Caco-2 (cell line): ENCODE results near the gene RBMS2. TPM values are rescaled to one million over a fixed set of nuclear protein-coding genes. Genes with fewer than 3 reads are reported as not detected.
"Not testable (repeated sequence)": the region's sequence is repeated elsewhere in the genome, so short reads cannot be mapped to it uniquely, and the experiment has no call there.

Experiments
- BruUV-seq: library from RNA; stranded (reverse); fragments of 400-500 nt; replicated peaks from 2 replicates; lab custom pipeline; 2021; lab: Mats Ljungman, UMichigan
- CTCF ChIA-PET: fragments of 300-600 bp; sonication (Branson Sonifier 250); formaldehyde crosslinking; loops from one replicate; lab custom pipeline; 2022; ENCODE audit warnings: antibody characterized with exemption; lab: Charles Lee
- POLR2A ChIA-PET: fragments of 300-600 bp; sonication (Branson Sonifier 250); formaldehyde crosslinking; loops from one replicate; lab custom pipeline; 2022; ENCODE audit warnings: antibody characterized with exemption; lab: Charles Lee
- DNase-seq, 2 experiments: peaks; one replicate each; pipeline versions ENCODE4 v3.0.0 to v3.0.0-alpha.2; 2020 to 2022
- H3K27me3 ChIP-seq: replicated peaks from 2 replicates; pipeline ENCODE4 v1.6.0; 2011; ENCODE audit warnings: low read length; ENCODE audit not compliant: control insufficient read depth, insufficient read depth
- H3K36me3 ChIP-seq: 2 replicates; pipeline ENCODE4 v1.5.1; 2011; ENCODE audit warnings: low read length; ENCODE audit not compliant: control insufficient read depth, insufficient read depth
- H3K4me1 ChIP-seq: fragments of 250-450 bp; sonication (Bioruptor Pico); 2 replicates; pipeline ENCODE4 v1.5.1; 2020; ENCODE audit warnings: mild to moderate bottlenecking
- H3K4me3 ChIP-seq: 2 replicates; pipeline ENCODE4 v1.5.1; 2011; ENCODE audit warnings: low read depth, mild to moderate bottlenecking, control low read depth, low read length
- H3K9me3 ChIP-seq: fragments of 250-450 bp; sonication (Bioruptor Pico); 2 replicates; pipeline ENCODE4 v1.5.1; 2020; ENCODE audit warnings: mild to moderate bottlenecking, moderate library complexity
- H3K27ac Mint-ChIP-seq: one replicate; pipeline ENCODE4 v1.8.0; 2022; ENCODE audit warnings: mixed read lengths; ENCODE audit not compliant: unreplicated experiment
- H3K27me3 Mint-ChIP-seq: one replicate; pipeline ENCODE4 v1.8.0; 2022; ENCODE audit warnings: mixed read lengths; ENCODE audit not compliant: insufficient read depth, unreplicated experiment
- H3K36me3 Mint-ChIP-seq: one replicate; pipeline ENCODE4 v1.8.0; 2022; ENCODE audit warnings: mild to moderate bottlenecking, mixed read lengths; ENCODE audit not compliant: insufficient read depth, unreplicated experiment
- H3K4me1 Mint-ChIP-seq: one replicate; pipeline ENCODE4 v1.8.0; 2022; ENCODE audit warnings: low read depth, mixed read lengths; ENCODE audit not compliant: unreplicated experiment
- H3K4me3 Mint-ChIP-seq: one replicate; pipeline ENCODE4 v1.8.0; 2022; ENCODE audit warnings: mild to moderate bottlenecking, moderate library complexity, mixed read lengths; ENCODE audit not compliant: unreplicated experiment
- H3K9me3 Mint-ChIP-seq: one replicate; pipeline ENCODE4 v1.8.0; 2022; ENCODE audit warnings: mixed read lengths; ENCODE audit not compliant: unreplicated experiment
- intact Hi-C: fragments of 100-400 bp; cut with micrococcal nuclease; formaldehyde crosslinking; loops from one replicate; pipeline ENCODE4 v1.10.0; 2022; ENCODE audit not compliant: unreplicated experiment
- total RNA-seq: library from RNA; stranded (reverse); gene quantifications from 2 replicates; pipeline ENCODE4 v1.2.3, GENCODE V29; 2022
- TF ChIP-seq, protein P1 (sequence below), 2 experiments: fragments of 200-600 bp in 1 of 2; IDR thresholded peaks; 1 replicate in 1 of 2; 2 replicates in 1 of 2; pipeline versions ENCODE4 v1.5.1 to v1.8.0; 2011 to 2022; ENCODE audit warnings: antibody characterized with exemption in 1 of 2, control low read depth in 1 of 2, inconsistent platforms in 1 of 2, low read depth in 1 of 2, low read length in 1 of 2, mild to moderate bottlenecking in 1 of 2, moderate library complexity in 1 of 2; ENCODE audit not compliant: insufficient read depth in 1 of 2, severe bottlenecking in 1 of 2, unreplicated experiment in 1 of 2

RBMS2 gene
- total RNA-seq, 1 experiment from 2014 or later = 39.5 TPM

DNA sequence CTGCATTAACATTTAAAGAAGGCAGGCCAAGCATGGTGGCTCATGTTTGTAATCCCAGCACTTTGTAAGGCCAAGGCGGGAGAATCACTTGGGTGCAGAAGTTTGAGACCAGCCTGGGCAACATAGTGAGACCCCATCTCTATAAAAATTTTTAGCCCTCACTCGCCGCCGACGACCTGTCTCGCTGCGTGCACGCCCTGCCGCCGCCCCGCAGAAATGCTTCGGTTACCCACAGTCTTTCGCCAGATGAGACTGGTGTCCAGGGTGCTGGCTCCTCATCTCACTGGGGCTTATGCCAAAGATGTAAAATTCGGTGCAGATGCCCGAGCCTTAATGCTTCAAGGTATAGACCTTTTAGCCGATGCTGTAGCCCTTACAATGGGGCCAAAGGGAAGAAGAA, 10.8 kb upstream of the RBMS2 start:
- no peak overlapping the region for H3K27ac Mint-ChIP-seq
- no TSS peak for BruUV-seq
- H3K4me1 Mint-ChIP-seq = no peaks in the 10 kb centered on the region

DNA sequence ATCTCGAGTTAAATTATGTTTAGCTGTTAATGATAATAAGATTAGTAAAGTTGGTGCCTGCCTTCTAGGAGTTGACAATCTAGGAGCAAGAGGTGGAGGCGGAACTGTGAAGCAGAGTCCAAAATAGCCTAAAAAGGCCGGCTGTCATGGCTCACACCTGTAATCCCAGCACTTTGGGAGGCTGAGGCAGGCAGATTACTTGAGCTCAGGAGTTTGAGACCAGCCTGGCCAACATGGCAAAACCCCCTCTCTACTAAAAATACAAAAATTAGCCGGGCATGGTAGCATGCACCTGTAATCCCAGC, 7.7 kb upstream of the RBMS2 start:
- BruUV-seq, H3K4me3 Mint-ChIP-seq, H3K27me3 ChIP-seq, H3K9me3 Mint-ChIP-seq, POLR2A ChIA-PET, DNase-seq, H3K9me3 ChIP-seq, H3K4me1 Mint-ChIP-seq, H3K4me3 ChIP-seq, intact Hi-C loops, H3K4me1 ChIP-seq, H3K27me3 Mint-ChIP-seq, H3K36me3 Mint-ChIP-seq, H3K27ac Mint-ChIP-seq, H3K36me3 ChIP-seq: not testable (repeated sequence)
- TF ChIP-seq, protein P1, sequence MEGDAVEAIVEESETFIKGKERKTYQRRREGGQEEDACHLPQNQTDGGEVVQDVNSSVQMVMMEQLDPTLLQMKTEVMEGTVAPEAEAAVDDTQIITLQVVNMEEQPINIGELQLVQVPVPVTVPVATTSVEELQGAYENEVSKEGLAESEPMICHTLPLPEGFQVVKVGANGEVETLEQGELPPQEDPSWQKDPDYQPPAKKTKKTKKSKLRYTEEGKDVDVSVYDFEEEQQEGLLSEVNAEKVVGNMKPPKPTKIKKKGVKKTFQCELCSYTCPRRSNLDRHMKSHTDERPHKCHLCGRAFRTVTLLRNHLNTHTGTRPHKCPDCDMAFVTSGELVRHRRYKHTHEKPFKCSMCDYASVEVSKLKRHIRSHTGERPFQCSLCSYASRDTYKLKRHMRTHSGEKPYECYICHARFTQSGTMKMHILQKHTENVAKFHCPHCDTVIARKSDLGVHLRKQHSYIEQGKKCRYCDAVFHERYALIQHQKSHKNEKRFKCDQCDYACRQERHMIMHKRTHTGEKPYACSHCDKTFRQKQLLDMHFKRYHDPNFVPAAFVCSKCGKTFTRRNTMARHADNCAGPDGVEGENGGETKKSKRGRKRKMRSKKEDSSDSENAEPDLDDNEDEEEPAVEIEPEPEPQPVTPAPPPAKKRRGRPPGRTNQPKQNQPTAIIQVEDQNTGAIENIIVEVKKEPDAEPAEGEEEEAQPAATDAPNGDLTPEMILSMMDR (IDR thresholded peaks at IDR 0.05; ENCODE audit: insufficient read depth in 1 of 2, low read depth in 1 of 2, low read length in 1 of 2, severe bottlenecking in 1 of 2, unreplicated experiment in 1 of 2) = peak in 1 of 2 experiments; percentile 7
- CTCF ChIA-PET = interaction anchor here (1.0 to 1.9 kb wide), 7 partner anchors 27 to 123 kb away, joined by 3 to 12 read pairs (median 4); no protein-coding TSS in a partner anchor

More for the DNA sequence above, 10.8 kb upstream of the RBMS2 start:
- DNase-seq = no peak
- no peaks in the 10 kb centered on the region for H3K27me3 Mint-ChIP-seq
- Histone ChIP-seq H3K27me3 (no peaks in the 10 kb centered on the region), H3K36me3 (no peaks in the 10 kb centered on the region), H3K4me3 (no peak overlapping the region), H3K9me3 (no peaks in the 10 kb centered on the region), H3K4me1 (no peaks in the 10 kb centered on the region)
- no peaks in the 10 kb centered on the region for H3K9me3 Mint-ChIP-seq
- H3K36me3 Mint-ChIP-seq = no peaks in the 10 kb centered on the region
- intact Hi-C loops = no loop called here
- TF ChIP-seq, protein P1 (IDR thresholded peaks at IDR 0.05; ENCODE audit: insufficient read depth in 1 of 2, low read depth in 1 of 2, low read length in 1 of 2, severe bottlenecking in 1 of 2, unreplicated experiment in 1 of 2) = no peak
- ChIA-PET POLR2A (no interaction called here), CTCF (no interaction called here)
- H3K4me3 Mint-ChIP-seq = no peak overlapping the region

DNA sequence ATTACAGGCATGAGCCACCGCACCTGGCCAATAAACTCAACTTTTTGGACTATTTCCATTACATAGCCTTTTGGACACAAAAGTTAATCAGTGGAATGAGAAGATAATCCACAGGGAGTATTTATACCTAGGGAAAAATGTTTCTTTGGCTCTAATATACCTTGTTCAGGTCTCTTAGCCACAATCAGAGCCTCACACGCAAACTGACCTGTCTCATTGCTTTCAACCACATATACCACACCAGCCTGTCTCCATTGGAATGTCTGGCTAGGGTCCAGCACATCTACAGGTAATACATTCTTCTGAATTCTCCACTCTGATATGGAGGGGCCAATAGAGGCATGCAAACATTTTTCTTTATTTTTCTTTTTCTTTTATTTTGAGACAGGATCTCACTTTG, 3.8 kb upstream of the RBMS2 start:
- BruUV-seq = no TSS peak
- CTCF ChIA-PET = no interaction called here
- no peak overlapping the region for H3K4me3 ChIP-seq
- H3K36me3 ChIP-seq = no peaks in the 10 kb centered on the region
- no peaks in the 10 kb centered on the region for H3K9me3 Mint-ChIP-seq
- no peaks in the 10 kb centered on the region for H3K36me3 Mint-ChIP-seq
- TF ChIP-seq, protein P1 (IDR thresholded peaks at IDR 0.05; ENCODE audit: insufficient read depth in 1 of 2, low read depth in 1 of 2, low read length in 1 of 2, severe bottlenecking in 1 of 2, unreplicated experiment in 1 of 2) = no peak
- no peak overlapping the region for H3K27ac Mint-ChIP-seq
- H3K4me1 Mint-ChIP-seq = peaks cover 3% of the 10 kb centered on the region
- intact Hi-C loops = no loop called here
- H3K4me1 ChIP-seq = peaks cover 4% of the 10 kb centered on the region; the same call in 1 of the 2 replicates
- POLR2A ChIA-PET = no interaction called here
- H3K9me3 ChIP-seq = no peaks in the 10 kb centered on the region
- no peaks in the 10 kb centered on the region for H3K27me3 Mint-ChIP-seq
- H3K27me3 ChIP-seq = no peaks in the 10 kb centered on the region
- H3K4me3 Mint-ChIP-seq = no peak overlapping the region
- DNase-seq = no peak
